Measurements from ENCODE around the gene FOS.
A peak's percentile ranks its signal among the peaks of the same experiment; 100 is the strongest.
"Not testable (repeated sequence)": the region's sequence is repeated elsewhere in the genome, so short reads cannot be mapped to it uniquely, and the experiment has no call there.

FOS gene

DNA sequence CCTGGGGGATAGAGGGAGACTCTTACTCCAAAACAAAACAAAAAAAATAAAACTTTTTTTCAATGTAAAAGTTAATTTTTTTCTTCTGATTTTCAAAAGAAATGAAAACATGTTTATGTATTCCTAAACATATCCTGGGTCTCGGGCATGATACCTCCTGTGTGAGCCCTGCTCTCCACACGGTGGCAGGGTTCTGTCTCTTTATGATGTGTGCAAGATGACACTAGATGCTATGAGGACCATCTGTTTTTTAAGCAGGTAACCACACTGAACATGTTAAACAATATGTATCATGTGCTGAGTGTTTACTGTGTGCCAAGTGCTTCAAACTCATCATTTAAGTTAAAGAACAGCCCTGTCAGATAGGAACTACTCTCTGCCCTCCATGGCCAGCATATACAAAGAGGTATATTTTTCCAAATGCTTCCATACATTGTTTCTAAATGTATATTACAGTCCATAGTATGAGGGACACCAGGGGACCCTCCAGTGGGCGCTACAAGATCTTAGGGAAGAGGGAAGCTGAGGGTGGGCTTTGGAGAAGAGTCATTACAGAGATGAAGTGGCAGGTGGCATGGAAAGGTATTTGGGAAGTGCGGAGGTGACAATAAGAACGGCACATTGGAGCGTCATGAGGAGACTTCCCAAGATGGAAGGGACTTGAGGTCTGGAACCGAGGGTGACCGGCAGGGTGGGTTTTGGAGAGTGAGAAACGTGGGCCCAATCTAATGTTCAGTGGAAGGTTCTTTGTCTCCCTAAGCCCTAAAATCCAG, 28.5 kb downstream of the FOS start:
- in situ Hi-C loops (cut with HindIII; ENCODE audit: low pct_ligation_motif_present, low pct_unique_long_range_greater_than_20kb, low sequenced_read_pairs), result no loop called here
- no peak for DNase-seq

DNA sequence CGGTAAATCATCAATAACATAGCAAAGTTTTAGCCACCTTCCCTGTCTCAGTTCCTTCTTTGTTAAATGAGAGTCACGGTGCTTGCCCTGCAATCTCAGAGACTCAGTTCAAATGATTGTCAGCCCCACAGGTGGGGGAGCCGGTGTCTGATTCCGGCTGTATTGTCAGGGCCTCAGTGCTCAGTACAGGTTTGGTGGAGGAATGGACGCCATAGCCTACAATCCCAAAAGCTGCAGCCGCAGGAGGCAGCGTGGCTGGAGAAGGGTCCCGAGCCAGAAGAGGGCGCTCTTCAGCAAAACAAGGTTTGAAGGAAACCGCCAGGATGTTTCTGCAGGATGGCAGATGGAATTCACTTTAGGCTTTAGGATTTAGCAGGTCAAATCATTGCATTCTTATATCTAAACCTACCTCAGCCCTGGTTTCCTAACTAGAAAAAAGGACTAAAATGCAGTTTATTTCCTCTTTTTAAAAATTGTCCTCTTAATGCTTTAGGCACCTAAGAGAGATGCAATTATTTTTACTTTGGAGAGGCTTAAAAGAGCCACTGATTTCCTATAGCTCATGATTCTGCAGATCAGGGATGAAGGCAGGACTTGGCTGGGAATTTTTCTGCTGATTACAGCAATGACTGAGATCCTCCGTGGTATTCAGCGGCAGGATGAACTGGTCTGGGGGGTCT, 29.2 kb downstream of the FOS start:
- DNase-seq, result peak; percentile 69
- in situ Hi-C loops (cut with HindIII; ENCODE audit: low pct_ligation_motif_present, low pct_unique_long_range_greater_than_20kb, low sequenced_read_pairs), result no loop called here

DNA sequence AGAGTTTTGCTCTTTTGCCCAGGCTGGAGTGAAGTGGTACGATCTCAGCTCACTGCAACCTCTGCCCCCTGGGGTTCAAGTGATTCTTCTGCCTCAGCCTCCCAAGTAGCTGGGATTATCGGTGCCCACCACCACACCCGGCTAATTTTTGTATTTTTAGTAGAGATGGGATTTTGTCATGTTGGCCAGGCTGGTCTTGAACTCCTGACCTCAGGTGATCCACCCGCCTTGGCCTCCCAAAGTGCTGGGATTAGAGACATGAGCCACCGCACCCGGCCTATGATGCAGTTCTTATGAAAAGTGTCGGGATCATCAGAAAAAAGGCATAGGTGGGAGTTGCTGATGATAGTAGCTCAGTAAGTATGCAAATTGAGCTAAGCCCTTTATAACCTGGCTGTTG, 30.4 kb downstream of the FOS start:
- in situ Hi-C loops (cut with HindIII; ENCODE audit: low pct_ligation_motif_present, low pct_unique_long_range_greater_than_20kb, low sequenced_read_pairs); DNase-seq: not testable (repeated sequence)

DNA sequence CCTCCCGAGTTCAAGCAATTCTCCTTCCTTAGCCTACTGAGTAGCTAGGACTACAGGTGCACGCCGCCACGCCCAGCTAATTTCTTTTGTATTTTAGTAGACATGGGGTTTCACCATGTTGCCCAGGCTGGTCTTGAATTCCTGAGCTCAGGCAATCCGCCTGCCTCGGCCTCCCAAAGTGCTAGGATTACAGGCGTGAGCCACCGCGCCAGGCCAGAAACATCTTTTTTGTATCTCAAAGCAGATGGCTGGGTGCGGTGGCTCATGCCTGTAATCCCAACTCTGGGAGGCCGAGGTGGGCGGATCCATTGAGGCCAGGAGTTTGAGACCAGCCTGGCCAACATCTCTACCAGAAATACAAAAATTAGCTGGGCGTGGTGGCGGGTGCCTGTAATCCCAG, 30.9 kb downstream of the FOS start:
- in situ Hi-C loops (cut with HindIII; ENCODE audit: low pct_ligation_motif_present, low pct_unique_long_range_greater_than_20kb, low sequenced_read_pairs); DNase-seq: not testable (repeated sequence)

DNA sequence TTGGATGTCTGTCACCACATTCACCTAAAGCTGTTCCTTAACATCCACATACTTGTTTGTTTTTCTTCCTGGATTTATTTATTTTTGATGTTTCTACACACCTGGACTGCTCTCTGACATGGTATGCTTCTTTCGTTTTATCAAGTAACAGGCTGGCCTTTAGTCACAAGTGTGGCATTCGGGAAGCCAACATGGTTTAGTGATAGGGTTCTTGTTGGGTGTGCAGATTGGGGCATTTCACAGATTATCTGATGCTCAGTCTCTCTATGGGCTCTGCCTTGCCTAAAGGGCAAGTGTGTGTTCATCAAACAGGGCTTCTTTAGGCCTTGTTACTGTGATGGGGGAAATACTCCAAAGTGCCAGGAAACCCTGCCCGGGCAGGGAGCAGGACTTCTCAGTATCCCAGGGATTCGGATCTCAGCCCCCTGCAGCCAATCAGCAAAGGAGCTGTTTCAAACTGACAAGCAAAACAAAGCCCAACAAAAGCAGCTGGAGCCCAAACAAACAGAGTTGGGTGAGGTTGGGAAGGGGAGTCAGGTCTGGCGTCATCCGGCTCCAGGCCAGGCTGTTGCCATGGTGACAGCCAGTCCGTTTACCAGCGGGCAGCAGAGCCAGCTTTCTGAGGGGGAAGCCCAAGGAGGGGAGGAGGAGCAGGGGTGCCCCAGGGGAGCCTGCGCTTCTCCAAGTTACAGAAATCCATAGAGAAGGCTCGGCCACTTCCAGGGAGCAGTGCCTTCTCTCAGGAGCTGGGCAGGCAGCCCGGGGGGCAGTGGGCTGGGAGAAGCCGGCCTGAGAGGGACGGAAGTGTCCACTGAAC, 31.9 kb downstream of the FOS start:
- no peak for DNase-seq
- in situ Hi-C loops (cut with HindIII; ENCODE audit: low pct_ligation_motif_present, low pct_unique_long_range_greater_than_20kb, low sequenced_read_pairs), result no loop called here

DNA sequence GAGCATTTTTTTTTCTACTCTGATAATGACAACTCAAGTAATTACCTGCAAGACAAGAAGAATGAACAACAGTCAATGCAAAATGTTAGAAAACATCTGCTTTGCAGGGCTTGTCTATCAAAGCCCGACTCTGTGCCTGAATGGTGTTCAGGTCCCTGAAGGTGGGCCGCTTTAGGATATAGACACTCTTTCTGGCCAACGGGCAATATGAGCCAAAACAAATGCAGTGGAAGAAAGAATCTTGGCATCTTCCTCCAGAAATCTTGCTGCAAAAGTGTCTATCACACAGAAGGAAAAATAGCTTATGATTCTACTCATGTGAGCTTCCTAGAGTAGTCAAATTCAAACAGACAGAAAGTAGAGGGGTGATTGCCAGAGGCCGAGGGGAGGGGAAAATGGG, 32.7 kb downstream of the FOS start:
- no peak for DNase-seq
- in situ Hi-C loops (cut with HindIII; ENCODE audit: low pct_ligation_motif_present, low pct_unique_long_range_greater_than_20kb, low sequenced_read_pairs), result no loop called here

DNA sequence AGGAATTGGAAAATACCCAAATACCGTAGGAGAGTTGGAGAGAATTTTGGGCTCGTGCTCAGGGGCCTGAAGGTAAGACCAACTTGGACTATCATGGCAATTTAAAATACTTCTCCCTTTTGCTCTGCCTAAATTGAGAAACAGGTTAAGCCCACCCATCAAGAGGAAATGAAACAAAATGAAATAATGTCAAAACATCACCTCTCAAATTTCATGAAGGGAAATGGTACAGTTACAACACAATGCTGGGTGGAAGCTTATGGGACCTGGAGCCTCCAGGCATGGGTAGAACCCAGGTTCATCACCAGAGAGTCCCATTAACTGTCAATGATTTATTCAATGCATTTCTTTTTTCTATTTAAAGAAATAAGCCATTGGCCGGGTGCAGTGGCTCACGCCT, 33.7 kb downstream of the FOS start:
- in situ Hi-C loops (cut with HindIII; ENCODE audit: low pct_ligation_motif_present, low pct_unique_long_range_greater_than_20kb, low sequenced_read_pairs), result no loop called here
- no peak for DNase-seq

DNA sequence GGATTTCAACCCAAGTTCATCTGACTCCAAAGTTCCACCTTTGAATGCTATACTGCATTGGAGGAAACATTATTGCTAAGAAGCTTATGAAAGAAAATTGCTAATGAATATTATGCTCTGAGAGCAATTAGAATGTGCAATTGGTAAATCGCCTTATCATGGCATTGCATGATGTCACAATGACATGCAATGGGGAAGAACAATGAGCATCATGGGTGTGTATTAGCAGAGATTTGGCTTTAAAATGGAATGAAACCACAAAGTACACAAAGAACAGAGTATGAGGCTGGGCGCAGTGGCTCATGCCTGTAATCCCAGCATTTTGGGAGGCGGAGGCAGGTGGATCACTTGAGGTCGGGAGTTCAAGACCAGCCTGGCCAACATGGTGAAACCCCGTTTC, 34.7 kb downstream of the FOS start:
- DNase-seq, result no peak
- in situ Hi-C loops (cut with HindIII; ENCODE audit: low pct_ligation_motif_present, low pct_unique_long_range_greater_than_20kb, low sequenced_read_pairs), result no loop called here

DNA sequence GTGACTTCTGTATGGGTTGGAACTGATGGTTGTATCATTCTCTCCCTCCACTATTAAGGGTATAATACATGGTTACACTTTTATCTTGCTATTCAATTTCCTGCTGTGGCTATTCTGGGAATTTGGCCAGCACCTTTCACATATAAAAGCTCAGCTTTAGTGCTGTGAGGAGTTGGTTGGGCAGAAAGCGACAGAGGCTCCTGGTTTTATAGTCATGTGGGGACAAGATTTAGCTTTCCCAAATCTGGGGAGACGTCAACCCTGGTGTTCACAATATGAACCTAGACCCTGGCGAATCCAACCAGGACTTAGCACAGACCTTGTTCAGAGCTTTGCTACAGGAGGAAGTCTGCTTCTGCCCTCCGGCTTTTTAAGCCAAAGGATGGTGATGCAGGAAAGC, 36.5 kb downstream of the FOS start:
- DNase-seq, result no peak
- in situ Hi-C loops (cut with HindIII; ENCODE audit: low pct_ligation_motif_present, low pct_unique_long_range_greater_than_20kb, low sequenced_read_pairs), result no loop called here

DNA sequence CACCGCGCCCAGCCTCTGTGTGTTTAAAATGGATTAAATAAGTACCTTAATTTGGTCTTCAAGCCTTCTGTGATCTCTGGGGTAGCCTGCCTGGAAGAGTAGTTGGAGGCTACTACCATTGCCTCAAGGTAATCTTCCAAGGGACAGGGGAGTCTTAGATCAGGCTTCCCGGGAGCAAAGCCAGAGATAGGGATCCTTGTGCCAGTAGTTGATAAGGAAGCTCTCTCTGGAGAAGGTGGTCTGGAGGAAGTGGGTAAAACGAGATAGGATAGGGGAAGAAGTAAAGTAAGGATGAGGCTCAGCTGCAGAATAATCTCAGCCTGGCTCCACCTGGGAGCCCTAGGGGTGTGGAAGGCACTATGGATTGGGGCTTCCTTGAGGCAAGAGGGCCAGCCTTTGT, 38.5 kb downstream of the FOS start:
- no peak for DNase-seq
- in situ Hi-C loops (cut with HindIII; ENCODE audit: low pct_ligation_motif_present, low pct_unique_long_range_greater_than_20kb, low sequenced_read_pairs), result no loop called here

DNA sequence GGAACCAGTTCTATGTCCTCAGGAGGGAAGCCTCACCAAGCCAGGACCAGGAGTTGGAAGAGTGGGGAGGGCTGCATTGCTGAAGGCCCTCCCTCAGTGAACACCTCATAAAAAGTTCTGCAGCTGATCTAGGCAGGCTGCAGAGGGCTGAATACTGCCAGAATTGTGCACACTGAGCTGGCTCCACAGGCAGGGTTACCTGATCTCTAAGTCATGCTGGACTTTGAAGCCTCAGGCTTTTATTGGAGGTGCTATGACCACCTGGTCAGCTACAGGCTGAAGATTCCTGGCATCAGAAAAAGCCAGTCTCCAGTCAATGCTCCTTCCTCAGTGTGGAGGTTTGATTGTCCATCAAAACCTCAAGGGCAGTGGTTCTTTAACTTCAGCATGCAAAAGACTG, 39.7 kb downstream of the FOS start:
- in situ Hi-C loops (cut with HindIII; ENCODE audit: low pct_ligation_motif_present, low pct_unique_long_range_greater_than_20kb, low sequenced_read_pairs), result no loop called here
- no peak for DNase-seq

DNA sequence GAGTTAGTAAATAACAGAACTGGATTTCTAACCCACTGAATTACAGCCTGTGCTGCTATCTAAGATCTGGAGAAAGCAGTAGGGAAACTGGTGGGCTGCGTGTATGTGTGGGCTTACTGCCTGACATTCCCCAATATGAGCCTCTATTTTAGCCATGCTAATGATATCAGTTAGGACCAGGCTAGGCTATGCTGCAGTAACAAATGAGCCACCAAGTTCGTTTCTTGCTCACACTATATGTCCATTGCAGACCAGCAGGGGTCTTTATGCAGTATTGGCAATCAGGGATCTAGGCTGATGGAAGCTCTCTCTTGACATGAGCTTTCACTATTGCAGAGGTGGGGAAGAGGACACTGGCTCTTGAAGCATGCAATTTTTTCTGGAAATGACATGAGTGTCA, 40.4 kb downstream of the FOS start:
- no peak for DNase-seq
- in situ Hi-C loops (cut with HindIII; ENCODE audit: low pct_ligation_motif_present, low pct_unique_long_range_greater_than_20kb, low sequenced_read_pairs), result no loop called here

DNA sequence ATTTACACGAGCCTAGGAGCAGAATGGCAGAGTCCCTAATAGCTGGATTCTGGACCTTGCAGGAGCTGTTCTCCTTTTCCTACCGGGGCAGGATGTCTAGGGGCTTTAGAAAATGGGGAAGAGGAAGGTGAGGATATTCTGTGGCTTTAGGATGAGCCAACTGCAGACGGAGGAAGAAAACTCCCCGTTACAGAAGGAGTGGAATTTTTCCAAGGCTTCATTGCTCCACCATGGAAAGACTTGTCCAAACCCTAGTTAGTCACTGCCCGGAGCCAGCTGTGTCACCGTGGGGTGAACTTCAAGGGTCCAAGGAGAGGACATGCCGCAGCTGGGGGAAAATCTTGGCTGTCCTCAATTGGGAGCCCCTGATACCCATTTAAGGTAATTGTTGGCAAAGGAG, 41.6 kb downstream of the FOS start:
- DNase-seq, result no peak
- in situ Hi-C loops (cut with HindIII; ENCODE audit: low pct_ligation_motif_present, low pct_unique_long_range_greater_than_20kb, low sequenced_read_pairs), result no loop called here

DNA sequence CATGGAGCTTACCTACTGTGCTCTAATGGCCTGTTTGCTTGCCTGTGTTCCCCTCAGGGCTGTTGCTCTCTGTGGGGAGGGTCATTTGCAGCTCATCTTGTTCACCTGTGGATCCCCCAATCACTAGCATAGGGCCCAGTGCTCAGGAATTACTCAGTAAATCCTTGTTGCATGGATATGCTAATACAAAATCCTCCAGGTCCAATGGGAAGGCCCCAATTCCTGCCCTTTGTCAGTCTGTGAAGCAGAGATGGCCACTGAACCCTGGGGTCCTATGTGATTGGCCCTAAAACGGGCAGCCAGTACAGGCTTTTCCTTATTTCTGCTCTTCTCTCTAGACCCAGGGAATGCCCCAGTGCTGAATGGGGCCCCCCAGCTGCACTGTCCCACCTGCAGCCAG, 44.1 kb downstream of the FOS start:
- no peak for DNase-seq
- in situ Hi-C loops (cut with HindIII; ENCODE audit: low pct_ligation_motif_present, low pct_unique_long_range_greater_than_20kb, low sequenced_read_pairs), result no loop called here

DNA sequence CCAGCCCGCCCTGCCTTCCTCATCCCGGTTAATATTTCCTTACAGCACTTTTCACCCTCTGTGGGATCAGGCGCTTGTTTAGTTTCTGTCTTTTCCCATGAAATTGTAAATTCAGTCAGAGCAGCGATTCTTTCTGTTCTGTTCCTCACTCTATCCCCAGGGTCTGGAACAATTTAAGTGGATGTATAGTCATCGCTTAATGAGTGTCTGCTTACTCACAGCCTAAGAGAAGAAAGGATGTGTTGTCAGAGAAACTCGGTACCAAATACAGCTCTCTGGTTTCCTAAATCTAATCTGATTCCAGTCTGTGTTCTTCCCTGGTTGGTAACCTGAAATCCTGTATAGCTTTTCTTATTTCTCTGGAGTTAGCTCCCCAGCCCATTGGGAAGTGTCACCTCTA, 44.9 kb downstream of the FOS start:
- in situ Hi-C loops (cut with HindIII; ENCODE audit: low pct_ligation_motif_present, low pct_unique_long_range_greater_than_20kb, low sequenced_read_pairs), result no loop called here
- DNase-seq, result no peak

DNA sequence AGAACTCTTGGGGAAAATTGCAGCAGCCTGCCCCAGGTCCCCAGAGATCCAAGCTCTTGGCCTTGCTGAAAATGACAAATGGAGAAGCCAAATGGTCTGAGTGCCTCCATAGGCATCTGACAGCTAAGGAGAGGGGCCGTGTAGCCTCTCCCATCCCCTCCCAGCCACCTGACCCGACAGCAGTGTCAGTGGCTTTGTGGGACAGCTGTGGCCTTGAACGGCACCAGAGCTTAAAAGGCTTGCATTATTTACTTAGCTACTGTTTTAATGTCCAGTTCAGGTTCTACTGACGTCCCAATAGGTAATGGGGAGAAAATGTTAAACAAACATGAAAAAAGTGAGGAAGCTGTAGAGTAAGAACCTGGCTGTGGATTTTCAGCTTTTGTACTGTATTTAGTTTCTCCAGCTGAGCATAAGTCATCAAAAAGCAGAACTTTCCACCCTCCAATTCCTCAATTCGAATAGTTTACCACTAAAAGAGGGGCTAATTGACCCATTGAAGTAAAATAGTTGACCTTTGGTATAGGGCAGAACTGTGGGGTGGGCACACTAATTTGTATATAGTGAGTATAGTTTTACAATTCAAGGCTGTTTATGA, 50.0 kb downstream of the FOS start:
- DNase-seq, result no peak
- in situ Hi-C loops (cut with HindIII; ENCODE audit: low pct_ligation_motif_present, low pct_unique_long_range_greater_than_20kb, low sequenced_read_pairs), result no loop called here

DNA sequence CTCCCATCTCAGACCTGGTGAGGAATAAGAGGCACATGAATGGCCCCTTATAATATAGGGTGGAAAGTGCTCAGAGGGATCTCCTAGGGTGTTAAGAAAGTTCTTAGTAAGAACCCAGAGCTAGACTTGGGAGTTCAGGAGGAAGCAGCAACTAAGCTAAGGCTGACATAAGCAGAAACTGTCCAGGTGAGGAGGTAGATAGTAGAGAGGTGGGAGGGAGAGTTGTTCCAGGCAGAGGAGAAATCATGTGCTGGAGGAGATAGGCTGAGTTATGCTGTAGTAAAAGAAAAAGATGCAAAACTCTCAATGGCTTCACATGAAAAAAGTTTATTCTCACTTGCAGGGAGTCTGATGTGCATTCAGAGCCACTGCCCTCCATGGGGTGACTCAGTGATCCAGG, 50.7 kb downstream of the FOS start:
- DNase-seq, result no peak
- in situ Hi-C loops (cut with HindIII; ENCODE audit: low pct_ligation_motif_present, low pct_unique_long_range_greater_than_20kb, low sequenced_read_pairs), result no loop called here

DNA sequence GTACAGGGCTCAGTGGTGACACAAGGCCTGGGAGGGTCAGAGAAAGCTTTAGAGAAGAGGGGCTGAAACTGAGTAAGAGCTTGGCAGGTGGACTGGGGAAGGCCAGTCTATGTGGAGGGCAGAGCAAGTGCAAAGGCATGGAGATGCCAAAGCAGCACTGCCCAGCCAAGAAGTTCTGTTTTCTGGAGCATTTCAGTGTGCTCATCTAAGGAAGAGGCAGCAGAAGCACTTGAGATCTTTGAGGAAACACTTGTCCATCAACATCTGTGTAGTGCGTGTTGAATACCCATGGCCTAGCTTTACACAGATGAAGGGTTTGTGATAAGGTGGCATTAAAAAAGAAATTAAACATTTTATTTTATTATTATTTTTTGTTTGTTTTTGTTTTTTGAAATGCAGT, 52.8 kb downstream of the FOS start:
- no peak for DNase-seq
- in situ Hi-C loops (cut with HindIII; ENCODE audit: low pct_ligation_motif_present, low pct_unique_long_range_greater_than_20kb, low sequenced_read_pairs), result no loop called here

Data from ACHN (cell line).